IMR-90 (cell line): ENCODE data around the gene DRD2.

Experiments
- FOS ChIP-seq: fragments of 150-350 bp; IDR thresholded peaks from 2 replicates; pipeline ENCODE4 v1.6.1; 2016; ENCODE audit warnings: low read depth, low read length
- MAFK ChIP-seq: IDR thresholded peaks from 2 replicates; pipeline ENCODE4 v1.6.1; 2012; ENCODE audit warnings: low read depth, low read length, improper control_type of control experiment
- MXI1 ChIP-seq: IDR thresholded peaks from 2 replicates; pipeline ENCODE4 v1.6.1; 2012; ENCODE audit warnings: low read depth, mild to moderate bottlenecking, low read length, moderate library complexity, borderline replicate concordance
- POLR2A ChIP-seq: IDR thresholded peaks from 2 replicates; pipeline ENCODE4 v1.6.1; 2012; ENCODE audit warnings: mild to moderate bottlenecking, low read depth, low read length
- RAD21 ChIP-seq: IDR thresholded peaks from 2 replicates; pipeline ENCODE4 v1.6.1; 2012; ENCODE audit warnings: low read length, improper control_type of control experiment
- RCOR1 ChIP-seq: IDR thresholded peaks from 2 replicates; pipeline ENCODE4 v1.6.1; 2012; ENCODE audit warnings: mild to moderate bottlenecking, low read length, improper control_type of control experiment; ENCODE audit not compliant: insufficient replicate concordance
- RFX5 ChIP-seq: IDR thresholded peaks from 2 replicates; pipeline ENCODE4 v1.8.0; 2012; ENCODE audit warnings: low read depth, mild to moderate bottlenecking, low read length, moderate library complexity
- USF2 ChIP-seq: fragments of 150-350 bp; IDR thresholded peaks from 2 replicates; pipeline ENCODE4 v1.6.1; 2017; ENCODE audit warnings: mild to moderate bottlenecking, antibody characterized with exemption, low read length, low read depth
- TF ChIP-seq, protein P1 (sequence below): conservative IDR thresholded peaks from 2 replicates; pipeline ENCODE4 v1.5.1; 2012; ENCODE audit warnings: mild to moderate bottlenecking, low read depth, low read length, improper control_type of control experiment

DNA sequence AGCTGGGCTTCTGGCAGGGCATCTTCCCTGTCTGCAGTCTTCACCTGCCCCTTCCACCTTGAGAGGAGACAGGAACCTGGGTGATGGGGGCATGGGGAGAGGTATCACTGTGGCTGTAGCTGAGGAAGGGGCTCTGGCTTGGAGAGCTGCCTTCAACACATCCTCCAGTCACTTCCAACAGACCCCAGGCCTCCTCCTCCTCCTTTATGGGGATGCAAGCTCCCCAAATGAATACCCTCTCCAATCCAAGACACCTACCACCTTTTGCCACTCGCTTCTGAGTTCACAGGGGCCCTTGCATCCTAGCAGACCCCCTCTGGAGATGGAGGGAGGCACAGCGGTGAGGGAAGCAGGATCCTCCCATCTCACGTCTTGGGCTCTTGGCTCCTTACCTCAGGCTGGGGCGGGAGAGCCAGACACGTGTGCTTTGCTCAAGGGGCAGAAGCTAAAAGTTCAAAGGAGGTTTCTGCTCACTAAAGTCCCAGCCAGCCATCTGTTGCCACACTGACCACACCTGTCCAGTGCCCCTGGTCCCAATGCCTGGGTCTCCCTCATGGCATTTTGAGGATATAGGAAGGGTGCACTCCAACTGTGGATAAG, 74.5 kb downstream of the DRD2 start:
- TF ChIP-seq MAFK: no peak
- TF ChIP-seq, protein P1, sequence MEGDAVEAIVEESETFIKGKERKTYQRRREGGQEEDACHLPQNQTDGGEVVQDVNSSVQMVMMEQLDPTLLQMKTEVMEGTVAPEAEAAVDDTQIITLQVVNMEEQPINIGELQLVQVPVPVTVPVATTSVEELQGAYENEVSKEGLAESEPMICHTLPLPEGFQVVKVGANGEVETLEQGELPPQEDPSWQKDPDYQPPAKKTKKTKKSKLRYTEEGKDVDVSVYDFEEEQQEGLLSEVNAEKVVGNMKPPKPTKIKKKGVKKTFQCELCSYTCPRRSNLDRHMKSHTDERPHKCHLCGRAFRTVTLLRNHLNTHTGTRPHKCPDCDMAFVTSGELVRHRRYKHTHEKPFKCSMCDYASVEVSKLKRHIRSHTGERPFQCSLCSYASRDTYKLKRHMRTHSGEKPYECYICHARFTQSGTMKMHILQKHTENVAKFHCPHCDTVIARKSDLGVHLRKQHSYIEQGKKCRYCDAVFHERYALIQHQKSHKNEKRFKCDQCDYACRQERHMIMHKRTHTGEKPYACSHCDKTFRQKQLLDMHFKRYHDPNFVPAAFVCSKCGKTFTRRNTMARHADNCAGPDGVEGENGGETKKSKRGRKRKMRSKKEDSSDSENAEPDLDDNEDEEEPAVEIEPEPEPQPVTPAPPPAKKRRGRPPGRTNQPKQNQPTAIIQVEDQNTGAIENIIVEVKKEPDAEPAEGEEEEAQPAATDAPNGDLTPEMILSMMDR: no peak
- TF ChIP-seq FOS: no peak
- no peak for TF ChIP-seq RCOR1
- no peak for TF ChIP-seq USF2
- TF ChIP-seq RFX5: no peak
- TF ChIP-seq RAD21: no peak
- no peak for TF ChIP-seq POLR2A
- no peak for TF ChIP-seq MXI1
